GM21515 (cell line): ENCODE data around the gene UBE2QL1.
A peak's percentile ranks its signal among the peaks of the same experiment; 100 is the strongest.

Experiments
- ATAC-seq: cut with Tn5 transposase; IDR thresholded peaks from one replicate; pipeline ENCODE4 v1.9.1; 2021; ENCODE audit not compliant: unreplicated experiment

UBE2QL1 gene

DNA sequence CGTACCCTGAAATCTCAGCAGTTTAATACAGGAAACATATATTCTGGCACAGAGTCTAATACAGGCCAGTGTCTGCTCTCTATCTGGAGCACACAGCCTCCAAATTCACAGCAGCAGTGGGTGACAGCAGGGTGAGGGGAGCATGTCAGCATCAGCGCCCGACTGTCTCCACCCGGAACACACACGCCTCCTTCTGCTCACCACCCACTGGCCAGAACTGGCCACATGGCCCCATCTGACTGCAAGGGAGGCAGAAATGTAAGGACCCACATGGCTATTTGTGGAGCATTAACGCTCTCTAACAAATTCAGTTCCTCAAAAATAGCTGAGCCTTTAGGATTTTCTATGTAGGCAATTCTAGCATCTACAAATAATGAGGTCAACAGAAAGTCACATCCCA lies 24.6 kb downstream of the UBE2QL1 start:
- no peak for ATAC-seq

DNA sequence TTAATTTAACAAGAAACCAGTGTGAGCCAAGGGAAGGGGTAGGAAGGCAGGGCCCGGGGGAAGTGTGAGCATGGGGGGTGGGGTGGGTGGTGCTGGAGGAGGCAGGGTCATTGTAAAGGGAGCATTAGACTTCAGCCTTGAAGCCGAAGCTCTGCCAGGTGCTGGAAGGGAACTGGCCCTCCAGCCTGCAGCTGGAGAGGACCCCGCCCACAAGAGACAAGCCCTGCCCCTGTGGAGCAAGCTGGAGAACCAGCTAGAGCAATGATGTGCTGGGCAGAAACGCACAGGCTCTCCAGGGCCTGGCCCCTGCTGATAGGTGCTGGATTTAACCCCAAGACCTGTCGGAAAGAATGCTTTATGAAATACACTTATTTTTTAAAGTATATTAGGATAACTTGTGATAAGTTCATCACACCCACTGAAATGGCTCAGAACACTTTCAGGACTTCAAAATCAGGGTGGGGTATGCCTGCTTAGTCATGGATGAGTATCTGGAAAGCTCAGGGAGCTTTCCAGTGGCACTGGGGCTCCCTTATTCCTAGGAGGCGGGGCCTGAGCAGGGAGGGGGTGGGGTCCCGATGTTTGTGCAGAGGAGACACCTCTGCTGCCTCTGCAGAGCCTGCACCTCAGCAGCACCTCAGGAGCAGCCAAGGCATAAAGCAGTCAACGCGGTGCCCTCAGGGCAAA lies 27.1 kb downstream of the UBE2QL1 start:
- ATAC-seq, result no peak

DNA sequence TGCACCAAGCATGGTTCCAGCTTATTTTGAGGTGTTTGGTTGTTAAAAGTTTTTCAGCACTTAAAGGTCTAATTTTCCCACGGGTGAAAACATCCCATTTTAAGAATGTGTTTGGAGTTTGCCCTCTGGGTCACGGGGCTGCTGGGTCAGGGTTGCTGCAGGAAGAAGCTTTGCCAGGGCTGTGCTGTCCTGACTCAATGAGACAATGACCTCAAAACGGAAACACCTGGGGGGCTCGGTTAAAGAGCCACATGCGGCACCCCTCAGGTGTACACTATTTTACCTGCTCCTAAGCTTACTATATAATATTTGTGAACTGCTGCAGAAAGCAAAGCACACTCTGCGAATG lies 27.6 kb downstream of the UBE2QL1 start:
- no peak for ATAC-seq

DNA sequence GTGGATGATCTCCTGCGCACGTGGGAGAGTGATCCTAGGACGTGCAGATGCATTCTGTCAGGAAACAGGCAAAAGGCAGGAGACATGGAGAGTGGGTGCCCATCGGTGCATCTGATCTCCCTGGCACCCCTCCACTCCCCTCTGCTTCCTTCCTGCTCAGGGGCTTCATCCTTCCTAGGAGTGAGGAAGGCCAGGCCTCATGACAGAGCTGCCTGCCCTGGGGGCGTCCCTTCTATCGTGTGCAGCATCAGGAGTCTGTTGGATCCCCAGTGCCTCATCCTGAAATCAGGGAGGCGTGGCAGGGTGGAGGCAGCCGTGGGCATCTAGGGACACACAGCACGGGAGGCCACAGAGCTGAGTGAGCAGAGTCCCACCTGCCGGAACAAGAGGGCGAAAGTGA lies 30.1 kb downstream of the UBE2QL1 start:
- ATAC-seq, result no peak

DNA sequence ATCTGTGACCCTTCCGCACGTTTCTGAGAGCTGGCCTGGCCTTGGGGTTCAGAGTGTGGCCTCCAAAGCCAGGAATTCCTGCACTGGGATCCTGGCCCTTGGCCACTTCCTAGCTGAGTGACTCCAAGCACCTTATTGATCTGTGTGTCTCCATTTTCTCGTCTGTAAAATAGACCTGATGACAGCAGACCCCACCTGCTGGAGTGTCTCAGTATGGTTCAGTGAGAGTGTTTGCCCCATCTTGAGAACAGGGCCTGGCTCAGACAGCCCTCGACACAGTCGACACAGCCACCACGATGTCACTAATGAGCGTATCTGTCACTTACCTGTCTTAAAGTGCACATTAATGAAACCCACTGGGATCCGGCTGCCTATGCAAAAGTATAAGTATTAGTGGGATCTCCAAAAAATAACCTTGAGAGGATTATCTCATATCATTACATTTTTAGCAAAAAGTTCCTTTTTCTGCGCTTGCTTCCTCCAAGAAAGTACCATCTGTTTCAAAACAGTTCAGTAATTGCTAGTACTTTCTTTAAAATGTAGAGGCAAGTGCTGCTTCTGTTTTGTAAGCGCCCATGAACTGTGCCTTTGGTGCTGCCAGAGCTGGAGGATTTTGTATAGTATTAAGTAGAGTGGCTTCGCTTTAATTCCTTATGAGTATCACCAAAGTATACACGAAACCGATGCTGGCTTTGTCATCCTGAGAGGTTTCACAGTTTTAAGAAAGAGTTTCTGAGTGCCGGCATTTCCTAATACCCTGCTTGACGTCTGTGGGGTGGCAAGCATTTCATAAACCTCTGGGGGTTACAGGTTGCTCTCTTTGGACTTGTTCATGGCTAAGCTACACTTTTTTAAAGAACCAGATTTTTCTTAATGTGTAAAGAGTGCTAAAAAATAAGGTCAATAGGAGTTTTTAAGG lies 31.7 kb downstream of the UBE2QL1 start:
- peak; percentile 44 for ATAC-seq

DNA sequence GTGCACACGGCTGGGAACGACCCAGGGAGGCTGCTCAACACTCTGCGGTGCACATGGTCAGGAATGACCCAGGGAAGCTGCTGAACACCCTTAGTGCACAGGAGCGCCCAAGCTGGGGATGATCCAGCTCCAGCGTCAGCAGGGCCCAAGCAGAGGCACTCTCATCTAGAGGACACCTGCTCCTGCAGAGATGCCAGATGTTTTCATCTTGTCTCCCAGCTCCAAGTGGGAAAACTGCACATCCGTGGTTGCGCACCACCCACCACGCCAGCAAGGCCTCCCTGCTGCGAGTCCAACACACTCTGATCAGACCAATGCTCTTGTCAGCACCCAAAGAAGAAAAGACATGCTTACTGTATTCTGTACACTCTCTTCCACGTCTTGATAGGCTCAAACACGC lies 34.1 kb downstream of the UBE2QL1 start:
- no peak for ATAC-seq

DNA sequence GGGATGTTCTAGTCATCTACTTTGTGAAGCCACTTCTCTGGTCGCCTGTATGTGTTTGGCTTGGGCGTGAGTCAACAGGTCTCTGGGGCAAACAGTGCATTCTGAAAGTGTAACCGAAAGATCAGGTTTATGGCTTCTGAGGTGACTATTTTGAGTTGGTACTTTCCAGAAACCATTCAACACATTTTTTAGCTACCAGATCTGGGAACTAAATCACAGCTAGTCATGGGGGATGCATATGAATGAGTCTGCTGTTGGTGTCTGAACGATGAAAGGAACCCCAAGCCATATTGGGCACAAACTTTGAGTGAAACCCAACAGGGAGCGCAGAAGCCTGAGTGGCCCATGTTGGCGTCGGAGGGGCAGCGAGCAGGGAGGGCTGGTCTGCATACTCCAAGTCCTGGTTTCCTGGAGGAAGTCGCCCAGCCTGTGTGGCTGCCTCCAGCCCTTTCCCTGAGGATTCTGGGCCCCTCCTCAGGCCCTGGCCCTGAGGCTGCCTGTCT lies 35.3 kb downstream of the UBE2QL1 start:
- peak; percentile 88 for ATAC-seq

DNA sequence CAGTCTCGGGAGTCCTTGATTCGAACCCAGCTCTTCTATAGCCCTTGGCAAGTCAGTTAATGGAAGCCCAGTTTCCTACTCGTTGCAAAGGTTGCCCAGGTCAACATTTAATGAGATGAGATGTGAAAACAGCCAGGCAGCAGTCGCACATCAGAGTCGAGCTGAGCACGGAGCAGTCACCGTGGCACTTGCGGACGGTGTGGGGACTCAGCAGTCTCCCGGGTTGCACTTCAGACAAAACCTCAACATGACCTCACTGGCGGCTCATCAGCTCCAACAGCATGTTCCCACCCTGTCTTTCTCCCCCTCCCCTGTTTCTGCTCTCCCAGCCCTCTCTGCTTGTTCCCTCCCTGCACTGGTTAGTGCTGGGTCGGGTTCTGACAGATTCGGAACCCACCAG lies 35.8 kb downstream of the UBE2QL1 start:
- no peak for ATAC-seq

DNA sequence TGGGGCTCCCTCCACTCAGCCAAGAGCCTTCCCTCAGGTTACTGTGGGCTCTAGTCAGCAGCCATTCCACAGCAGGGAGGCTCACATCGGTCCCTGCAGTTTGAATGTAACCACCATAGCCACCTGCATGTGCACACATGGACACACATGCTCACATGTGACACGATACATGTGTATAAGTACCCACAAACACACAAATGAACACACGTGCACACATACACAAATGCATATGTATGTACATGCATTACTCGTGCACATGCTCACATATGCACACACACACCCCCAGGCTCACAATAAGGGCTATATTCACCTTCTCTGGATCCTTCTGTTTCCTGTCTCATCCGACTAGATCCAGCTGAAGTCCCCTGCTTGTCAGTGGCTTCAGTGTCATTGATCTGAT lies 36.2 kb downstream of the UBE2QL1 start:
- ATAC-seq, result no peak

DNA sequence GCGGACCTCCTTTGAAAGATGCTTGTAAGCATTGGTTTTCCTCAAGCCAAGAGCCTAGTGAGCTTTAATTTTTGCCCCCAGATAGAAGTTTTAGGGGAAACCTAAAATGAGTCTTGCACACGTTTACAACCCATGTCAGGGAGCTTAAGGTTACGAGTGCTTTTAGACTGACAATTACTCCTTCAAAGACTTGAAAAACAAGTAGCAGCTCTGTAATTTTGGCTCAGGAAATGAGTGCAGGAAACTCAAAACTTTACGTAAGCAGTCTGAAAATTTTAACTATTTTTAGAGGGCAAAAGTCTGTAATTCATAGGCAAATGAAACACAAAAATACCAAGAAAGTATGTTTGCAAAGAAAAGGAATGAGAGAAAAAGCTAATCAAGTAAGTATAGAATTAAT lies 36.8 kb downstream of the UBE2QL1 start:
- no peak for ATAC-seq

DNA sequence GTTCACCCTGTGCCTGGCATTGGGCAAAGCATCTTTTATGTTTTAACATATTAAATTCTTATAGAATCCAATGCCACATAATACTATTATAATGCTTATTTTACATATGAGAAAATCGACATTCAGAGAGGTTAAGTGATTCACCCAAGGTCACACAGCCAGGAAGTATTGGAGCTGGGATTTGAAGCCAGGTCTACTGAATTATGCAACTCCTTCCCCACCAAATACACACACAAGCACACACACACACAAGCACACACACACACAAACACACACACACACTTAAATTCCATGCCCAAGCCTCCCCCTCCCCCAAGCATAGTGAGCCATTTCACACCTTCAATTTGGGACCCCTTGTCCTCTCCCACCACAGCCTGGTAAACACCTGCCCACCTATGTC lies 37.4 kb downstream of the UBE2QL1 start:
- ATAC-seq, result no peak

DNA sequence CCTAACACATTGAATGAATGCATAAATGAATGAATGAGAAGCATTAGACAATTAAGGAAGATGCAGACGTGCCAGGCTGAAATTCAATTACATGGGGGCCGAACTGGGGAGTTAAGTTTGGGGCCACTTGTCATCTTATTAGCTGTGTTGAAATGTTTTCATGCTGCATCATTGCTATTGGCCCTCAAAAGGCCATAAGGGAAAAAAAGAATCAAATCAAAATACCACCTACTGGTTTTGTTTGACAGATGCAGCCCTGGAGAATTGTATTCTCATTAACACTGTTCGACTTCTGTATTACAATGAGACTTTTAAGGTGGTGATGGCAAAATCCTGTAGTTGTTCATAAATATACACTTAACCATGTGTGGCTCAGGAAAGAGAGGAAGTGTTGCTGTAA lies 38.4 kb downstream of the UBE2QL1 start:
- no peak for ATAC-seq

DNA sequence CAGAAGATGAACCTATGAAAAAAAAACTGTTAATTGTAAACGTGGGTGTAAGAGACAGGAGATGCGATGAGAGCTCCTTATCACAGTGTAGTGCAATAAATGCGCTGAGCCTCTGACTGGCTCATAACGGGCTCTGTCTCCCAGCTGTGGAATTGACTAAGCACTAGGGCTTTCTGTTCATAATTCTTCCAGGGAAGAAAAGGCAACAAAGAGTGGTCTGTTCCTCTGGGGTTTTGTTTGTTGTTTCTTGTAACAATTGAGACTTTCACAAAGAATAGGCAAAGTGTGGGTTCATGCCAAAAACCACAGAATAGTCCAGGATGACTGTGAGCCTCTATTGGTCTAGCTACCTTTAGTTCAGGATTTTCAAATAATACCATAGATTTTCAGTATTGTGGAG lies 39.4 kb downstream of the UBE2QL1 start:
- no peak for ATAC-seq

DNA sequence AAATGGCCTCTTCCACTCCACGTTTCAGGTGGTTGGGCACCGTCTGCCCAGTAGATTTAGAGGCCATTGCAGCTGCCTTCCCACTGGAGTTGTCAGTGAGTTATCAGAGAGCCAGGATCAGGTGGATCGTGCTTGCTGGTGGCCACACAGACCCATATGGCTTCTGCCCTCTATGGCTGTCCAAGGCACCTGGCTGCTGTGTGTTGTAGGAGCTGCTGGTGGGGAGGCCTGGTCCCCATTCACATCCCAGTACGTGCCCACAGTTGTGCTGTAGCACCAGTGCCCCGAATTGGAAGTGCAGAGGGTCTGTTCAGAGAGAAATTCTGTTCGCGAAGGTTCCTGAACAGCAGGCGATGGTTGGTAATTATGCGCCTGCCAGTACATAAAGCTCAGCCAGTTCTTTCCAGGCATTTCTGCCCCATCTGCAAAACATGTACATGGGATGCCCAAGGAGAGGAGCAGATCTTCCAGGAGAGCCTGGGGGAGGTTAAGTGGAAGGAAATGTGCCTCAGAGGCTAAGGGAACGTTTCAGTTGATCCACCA lies 41.1 kb downstream of the UBE2QL1 start:
- ATAC-seq, result no peak

DNA sequence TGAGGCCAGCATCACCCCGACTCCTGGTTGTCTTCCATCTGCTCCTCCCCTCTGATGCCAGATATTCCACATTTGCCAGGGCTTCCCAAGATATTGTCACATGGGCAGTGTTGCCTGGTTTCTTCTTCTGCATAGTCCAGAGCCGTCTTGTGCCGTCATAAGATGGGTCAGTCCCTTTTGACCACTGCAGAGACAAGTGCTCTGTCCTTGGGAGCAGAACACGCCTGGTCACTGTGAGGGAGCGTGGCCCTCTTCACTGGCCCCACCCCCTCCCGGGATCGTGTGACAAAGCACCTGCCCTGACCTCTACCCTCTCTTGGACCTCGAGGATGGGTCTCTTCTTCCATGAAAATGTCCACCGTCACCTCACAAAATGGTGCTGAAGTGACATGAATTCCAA lies 41.6 kb downstream of the UBE2QL1 start:
- ATAC-seq, result no peak

DNA sequence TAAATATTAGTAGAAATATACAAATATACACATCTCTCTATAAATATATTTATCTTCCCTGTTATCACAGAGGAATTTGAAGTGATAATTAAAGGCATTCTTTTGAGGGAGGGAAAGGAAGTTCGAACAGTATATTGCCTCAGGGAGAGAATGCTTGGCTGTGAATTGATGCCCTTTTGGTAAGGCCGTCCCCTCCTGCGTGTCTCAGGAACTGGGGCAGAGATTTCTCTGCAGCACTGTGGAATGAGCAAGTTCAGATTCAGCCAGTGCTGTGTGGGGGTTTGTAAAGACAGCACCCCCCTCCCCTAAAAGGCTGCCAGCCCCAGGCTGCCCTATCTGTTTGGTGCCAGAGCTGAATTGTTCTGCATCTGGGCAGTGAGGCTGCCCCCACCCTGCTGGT lies 42.0 kb downstream of the UBE2QL1 start:
- no peak for ATAC-seq

DNA sequence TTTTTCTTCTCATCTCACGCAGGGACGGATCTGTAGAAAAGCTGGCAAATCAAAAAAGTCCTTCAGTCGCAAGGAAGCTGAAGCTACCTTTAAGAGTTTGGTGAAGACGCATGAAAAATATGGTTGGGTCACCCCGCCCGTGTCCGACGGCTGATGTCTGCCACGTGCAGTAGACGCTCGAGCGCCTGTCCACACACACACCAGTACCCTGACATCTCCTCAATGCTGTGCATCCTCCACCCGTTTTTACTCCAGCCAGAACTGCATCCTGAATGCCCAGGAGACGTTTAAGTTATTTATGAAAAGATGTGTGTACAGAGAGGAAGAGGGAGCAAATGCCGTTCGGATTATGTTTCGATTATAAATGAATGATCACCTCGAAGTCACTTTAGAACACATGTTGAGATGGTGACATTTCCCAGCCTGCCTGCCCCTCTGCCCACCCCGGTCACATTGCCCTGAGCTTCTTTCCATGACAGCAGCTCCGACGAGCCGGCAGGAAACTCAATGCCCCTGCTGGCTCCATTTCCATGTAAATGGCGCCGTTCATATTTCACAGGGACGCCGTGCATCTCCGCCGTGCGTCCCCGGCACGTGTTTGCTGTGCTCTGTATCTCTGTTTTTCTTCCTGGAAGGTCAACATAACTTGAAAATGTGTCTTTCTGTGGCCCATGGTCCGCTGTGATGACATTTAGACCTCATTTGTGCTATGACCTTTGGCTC lies 42.7 kb downstream of the UBE2QL1 start:
- no peak for ATAC-seq

DNA sequence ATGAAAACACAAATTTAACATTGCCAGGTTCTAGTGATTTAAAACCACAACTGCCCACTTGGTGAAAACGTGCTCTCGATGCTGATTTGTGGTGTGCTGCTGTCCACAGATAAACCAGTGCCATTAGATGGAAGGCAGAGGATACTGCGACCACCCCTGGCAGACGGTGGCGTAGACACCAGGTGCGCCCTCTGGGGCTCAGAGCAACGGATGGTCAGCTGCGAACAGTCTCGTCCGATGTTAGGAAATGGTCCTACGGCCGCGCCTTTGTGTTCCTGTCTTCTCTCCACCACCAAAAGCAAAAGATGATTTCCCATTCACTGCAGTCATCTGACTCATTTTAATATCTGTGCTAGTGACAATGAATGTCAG lies 43.2 kb downstream of the UBE2QL1 start:
- ATAC-seq, result no peak

DNA sequence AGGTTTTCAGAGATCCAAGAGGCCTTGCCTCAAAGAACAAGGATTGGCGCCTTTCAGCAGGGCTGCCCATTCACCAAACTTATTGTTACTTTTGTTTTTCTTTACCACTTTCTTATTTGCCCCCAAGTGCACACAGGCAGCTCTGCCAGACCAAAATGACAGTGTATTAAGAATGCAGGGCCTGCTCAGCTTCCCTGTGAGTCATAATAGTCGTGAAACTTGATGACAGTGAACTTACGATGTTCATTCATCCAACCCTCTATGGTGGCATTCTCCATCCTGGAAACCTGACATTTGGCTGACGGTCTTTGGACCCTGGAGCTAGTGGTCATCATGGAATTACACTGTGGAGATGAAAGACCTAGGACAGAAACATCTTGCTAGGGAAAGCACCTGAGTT lies 44.3 kb downstream of the UBE2QL1 start:
- ATAC-seq, result no peak

DNA sequence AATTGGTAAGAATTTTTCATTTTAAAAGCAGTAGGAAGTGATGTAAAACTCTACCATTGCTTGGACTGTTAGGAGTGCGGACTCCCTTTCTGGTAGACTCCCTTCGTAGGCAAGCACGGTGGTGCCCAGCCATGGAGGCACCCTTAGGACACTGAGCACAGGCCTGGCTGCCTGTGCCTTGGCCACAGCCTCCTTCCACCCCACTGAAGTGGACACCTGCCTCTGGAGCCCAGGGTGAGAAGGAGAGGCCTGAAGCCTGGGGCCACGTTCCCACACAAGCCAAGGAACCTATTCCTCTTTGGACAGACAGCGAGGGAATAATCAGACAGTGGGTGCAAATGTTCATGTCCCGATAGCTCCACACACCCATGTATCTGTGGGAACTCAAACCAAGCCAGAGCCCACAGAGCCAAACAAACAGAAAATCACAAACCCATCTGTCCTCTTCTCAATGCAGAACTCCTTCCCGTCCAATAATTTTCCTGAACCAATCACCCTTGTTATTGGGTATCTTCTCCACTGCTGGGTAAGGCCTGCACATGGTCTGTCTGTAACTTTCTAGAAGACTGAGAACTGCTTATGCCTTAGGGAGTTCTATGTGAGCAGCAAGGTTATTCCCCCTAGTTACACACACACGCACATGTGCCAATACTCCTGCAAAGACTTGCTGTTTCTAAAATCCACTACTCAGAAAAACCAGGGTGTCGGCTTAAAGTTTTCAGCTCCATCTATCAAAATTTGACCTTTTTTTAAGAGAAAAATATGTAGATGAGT lies 45.2 kb downstream of the UBE2QL1 start:
- no peak for ATAC-seq

DNA sequence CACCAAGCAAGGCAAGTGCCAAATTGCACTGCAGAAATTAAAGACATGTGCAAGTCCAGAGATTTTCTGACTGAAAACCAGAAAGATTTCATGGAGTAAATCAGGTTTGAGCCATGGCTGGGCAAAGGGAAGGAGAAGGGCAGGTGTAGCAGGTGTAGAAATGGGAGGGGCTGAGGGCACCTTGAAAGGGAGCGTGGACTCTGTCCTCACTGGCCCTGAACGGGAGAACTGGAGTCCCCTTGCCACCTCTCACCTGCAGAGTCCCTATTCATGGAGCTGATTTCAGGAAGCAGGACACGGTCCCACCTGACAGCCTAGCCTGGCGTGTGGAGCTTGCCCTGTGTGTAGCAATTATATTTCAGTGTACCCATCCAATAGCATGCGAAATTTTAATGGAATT lies 46.3 kb downstream of the UBE2QL1 start:
- no peak for ATAC-seq
